ENCODE data around the gene ARHGAP22.

ARHGAP22 gene

DNA sequence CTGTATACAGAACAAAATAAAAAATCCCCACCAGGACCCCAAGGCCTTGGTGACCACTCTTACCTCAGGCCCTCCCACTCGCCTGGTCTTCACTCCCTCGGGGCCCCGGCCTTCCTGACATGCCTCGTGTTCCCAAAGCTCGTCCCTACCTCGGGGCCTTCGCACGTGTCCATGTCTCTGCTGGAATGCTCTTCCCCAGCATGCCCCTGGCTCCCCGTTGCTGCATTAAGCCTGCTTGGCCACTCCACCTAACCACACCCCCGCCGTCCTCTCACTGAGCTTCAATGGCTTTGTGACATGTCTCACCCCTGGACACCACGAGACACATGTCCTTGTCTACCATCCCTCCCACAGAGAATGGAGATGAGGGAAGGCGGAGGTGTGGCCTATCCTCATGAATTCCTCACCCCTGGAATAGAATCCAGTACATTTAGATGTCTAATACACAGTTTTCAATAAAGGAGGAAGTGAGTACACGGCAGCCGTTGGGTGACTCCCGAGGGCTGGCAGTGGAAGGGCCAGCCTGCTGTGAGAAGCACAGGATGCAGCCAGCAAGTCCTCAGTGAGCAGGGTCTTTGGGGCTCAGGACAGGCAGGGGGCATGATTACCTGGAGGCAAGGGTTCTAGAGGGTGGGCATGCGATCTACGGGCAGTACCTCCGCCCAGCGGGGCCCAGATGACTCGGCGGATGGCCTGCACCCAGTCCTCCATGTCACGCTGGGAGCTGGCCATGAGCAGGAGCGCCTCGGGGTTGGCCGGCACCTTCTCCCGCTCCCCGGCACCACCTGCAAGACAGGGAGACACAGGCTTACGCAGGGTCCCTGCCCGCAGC is 125.7 kb downstream of the ARHGAP22 start:
- no peak for TF ChIP-seq CTCF (IDR thresholded peaks at IDR 0.05; ENCODE audit: poor library complexity, severe bottlenecking)
- no peaks in the 10 kb centered on the region for H3K36me3 ChIP-seq (ENCODE audit: low read depth)
- no peak for DNase-seq (ENCODE audit: low spot score)
- H3K27me3 ChIP-seq (ENCODE audit: insufficient read depth, poor library complexity, severe bottlenecking) = peaks cover 5% of the 10 kb centered on the region
- ATAC-seq (ENCODE audit: low read depth) = no peak
- H3K4me3 ChIP-seq (ENCODE audit: severe bottlenecking) = no peak overlapping the region
- H3K4me1 ChIP-seq (ENCODE audit: insufficient read depth, poor library complexity, severe bottlenecking) = no peaks in the 10 kb centered on the region
- no peaks in the 10 kb centered on the region for H3K9me3 ChIP-seq (ENCODE audit: severe bottlenecking)
- no peak overlapping the region for H3K27ac ChIP-seq (ENCODE audit: poor library complexity, severe bottlenecking)

GRCh38 chr10:48478469-48478868 is 126.4 kb downstream of the ARHGAP22 start:
- no peak for ATAC-seq (ENCODE audit: low read depth)
- no peaks in the 10 kb centered on the region for H3K36me3 ChIP-seq (ENCODE audit: low read depth)
- H3K27me3 ChIP-seq (ENCODE audit: insufficient read depth, poor library complexity, severe bottlenecking) = peaks cover 5% of the 10 kb centered on the region
- DNase-seq (ENCODE audit: low spot score) = no peak
- H3K4me3 ChIP-seq (ENCODE audit: severe bottlenecking) = no peak overlapping the region
- no peak overlapping the region for H3K27ac ChIP-seq (ENCODE audit: poor library complexity, severe bottlenecking)
- no peaks in the 10 kb centered on the region for H3K4me1 ChIP-seq (ENCODE audit: insufficient read depth, poor library complexity, severe bottlenecking)
- H3K9me3 ChIP-seq (ENCODE audit: severe bottlenecking) = no peaks in the 10 kb centered on the region
- no peak for TF ChIP-seq CTCF (IDR thresholded peaks at IDR 0.05; ENCODE audit: poor library complexity, severe bottlenecking)

GRCh38 chr10:48477616-48478015 is 127.3 kb downstream of the ARHGAP22 start:
- Histone ChIP-seq H3K4me3 (ENCODE audit: severe bottlenecking) (no peak overlapping the region), H3K36me3 (ENCODE audit: low read depth) (no peaks in the 10 kb centered on the region), H3K27ac (ENCODE audit: poor library complexity, severe bottlenecking) (no peak overlapping the region), H3K4me1 (ENCODE audit: insufficient read depth, poor library complexity, severe bottlenecking) (no peaks in the 10 kb centered on the region), H3K27me3 (ENCODE audit: insufficient read depth, poor library complexity, severe bottlenecking) (no peaks in the 10 kb centered on the region), H3K9me3 (ENCODE audit: severe bottlenecking) (no peaks in the 10 kb centered on the region)
- DNase-seq (ENCODE audit: low spot score) (no peak), ATAC-seq (ENCODE audit: low read depth) (no peak)
- no peak for TF ChIP-seq CTCF (IDR thresholded peaks at IDR 0.05; ENCODE audit: poor library complexity, severe bottlenecking)

DNA sequence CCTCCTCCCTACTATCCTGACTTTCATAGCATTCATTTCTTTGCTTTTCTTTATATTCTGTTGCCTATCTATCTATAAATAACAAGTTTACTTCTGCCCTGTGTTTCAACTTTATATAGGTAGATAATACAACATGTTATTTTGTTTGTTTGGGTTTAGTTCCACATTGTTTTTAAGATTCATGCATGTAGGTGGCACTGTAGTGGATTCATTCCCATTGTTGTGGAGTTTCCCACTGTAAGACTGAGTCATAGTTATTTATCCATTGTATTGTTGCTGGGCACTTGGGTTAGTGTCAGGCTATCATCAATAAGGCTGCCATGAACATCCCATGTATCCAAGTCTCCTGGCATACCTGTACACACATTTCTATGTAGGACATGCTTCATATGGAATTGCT is 127.7 kb downstream of the ARHGAP22 start:
- Histone ChIP-seq H3K27me3 (ENCODE audit: insufficient read depth, poor library complexity, severe bottlenecking) (no peaks in the 10 kb centered on the region), H3K36me3 (ENCODE audit: low read depth) (no peaks in the 10 kb centered on the region), H3K9me3 (ENCODE audit: severe bottlenecking) (no peaks in the 10 kb centered on the region), H3K4me3 (ENCODE audit: severe bottlenecking) (no peak overlapping the region), H3K4me1 (ENCODE audit: insufficient read depth, poor library complexity, severe bottlenecking) (no peaks in the 10 kb centered on the region), H3K27ac (ENCODE audit: poor library complexity, severe bottlenecking) (no peak overlapping the region)
- no peak for DNase-seq (ENCODE audit: low spot score)
- ATAC-seq (ENCODE audit: low read depth) = no peak
- TF ChIP-seq CTCF (IDR thresholded peaks at IDR 0.05; ENCODE audit: poor library complexity, severe bottlenecking) = no peak
